HG03280 (cell line): Measurements from ENCODE around the gene TMEM132D.
"Not testable (repeated sequence)": the region's sequence is repeated elsewhere in the genome, so short reads cannot be mapped to it uniquely, and the experiment has no call there.

ENCODE experiments used
- ATAC-seq: cut with Tn5 transposase; IDR thresholded peaks from one replicate; pipeline ENCODE4 v1.9.1; 2021; ENCODE audit warnings: mild to moderate bottlenecking, moderate library complexity; ENCODE audit not compliant: unreplicated experiment

The TMEM132D gene

GRCh38 chr12:129903956-129904829 is at the start of gene TMEM132D:
TMEM132D (minus strand) TSS chr12:129904025.
- ATAC-seq, result no peak

GRCh38 chr12:129949651-129950050 is 45.8 kb upstream of the TMEM132D start:
- ATAC-seq, result no peak

- no peak for ATAC-seq
Observed at GRCh38 chr12:129941618-129942017, 37.8 kb upstream of the TMEM132D start.

GRCh38 chr12:129938089-129938488 is 34.3 kb upstream of the TMEM132D start:
- no peak for ATAC-seq

GRCh38 chr12:129937426-129937825 is 33.6 kb upstream of the TMEM132D start:
- ATAC-seq, result no peak

GRCh38 chr12:129928643-129929042 is 24.8 kb upstream of the TMEM132D start:
- ATAC-seq, result no peak

- ATAC-seq, result no peak
Observed at GRCh38 chr12:129927316-129927900, 23.6 kb upstream of the TMEM132D start.

GRCh38 chr12:129911428-129912049 is 7.7 kb upstream of the TMEM132D start:
- ATAC-seq, result no peak

GRCh38 chr12:129909051-129910020 is 5.5 kb upstream of the TMEM132D start:
- ATAC-seq, result no peak

GRCh38 chr12:129903092-129903945 is 506 bp downstream of the TMEM132D start:
- no peak for ATAC-seq

GRCh38 chr12:129902371-129903091 is 1.3 kb downstream of the TMEM132D start:
- ATAC-seq, result no peak

GRCh38 chr12:129901254-129901653 is 2.6 kb downstream of the TMEM132D start:
- ATAC-seq, result no peak

GRCh38 chr12:129900306-129900705 is 3.5 kb downstream of the TMEM132D start:
- no peak for ATAC-seq

- ATAC-seq, result not testable (repeated sequence)
Observed at GRCh38 chr12:129899045-129899444, 4.8 kb downstream of the TMEM132D start.

GRCh38 chr12:129893691-129894090 is 10.1 kb downstream of the TMEM132D start:
- no peak for ATAC-seq

GRCh38 chr12:129887101-129887500 is 16.7 kb downstream of the TMEM132D start:
- no peak for ATAC-seq

- no peak for ATAC-seq
Observed at GRCh38 chr12:129886541-129886940, 17.3 kb downstream of the TMEM132D start.

- ATAC-seq, result no peak
Observed at GRCh38 chr12:129885287-129885686, 18.5 kb downstream of the TMEM132D start.

GRCh38 chr12:129877411-129877810 is 26.4 kb downstream of the TMEM132D start:
- ATAC-seq, result no peak
